Neural cell (in vitro differentiated cells): ENCODE results near the gene CDH8.

Experiments
- CTCF ChIP-seq: fragments of 450-650 bp; IDR thresholded peaks from 2 replicates; pipeline ENCODE4 v1.5.1; 2014; ENCODE audit warnings: antibody characterized with exemption, mild to moderate bottlenecking, moderate library complexity; ENCODE audit not compliant: poor library complexity, severe bottlenecking
- EZH2 ChIP-seq: fragments of 200-600, 300-800 bp; shearing (Covaris generic), sonication (generic); IDR thresholded peaks from 2 replicates; pipeline ENCODE4 v1.6.1; 2014; ENCODE audit warnings: antibody characterized with exemption, low read length, borderline replicate concordance, mild to moderate bottlenecking; ENCODE audit not compliant: insufficient read depth, poor library complexity, severe bottlenecking
- POLR2AphosphoS5 ChIP-seq: IDR thresholded peaks from 2 replicates; pipeline ENCODE4 v1.6.1; 2012
- TAF1 ChIP-seq: IDR thresholded peaks from 2 replicates; pipeline ENCODE4 v1.6.1; 2012; ENCODE audit warnings: low read depth

GRCh38 chr16:61892531-61892930, 143.7 kb downstream of the CDH8 start:
- TF ChIP-seq CTCF (no peak), POLR2AphosphoS5 (no peak), EZH2 (no peak), TAF1 (no peak)
